ENCODE results near the gene SSBP3.

SSBP3 gene

GRCh38 chr1:54302549-54302948, 103.6 kb downstream of the SSBP3 start:
- DNase-seq = no peak

DNA sequence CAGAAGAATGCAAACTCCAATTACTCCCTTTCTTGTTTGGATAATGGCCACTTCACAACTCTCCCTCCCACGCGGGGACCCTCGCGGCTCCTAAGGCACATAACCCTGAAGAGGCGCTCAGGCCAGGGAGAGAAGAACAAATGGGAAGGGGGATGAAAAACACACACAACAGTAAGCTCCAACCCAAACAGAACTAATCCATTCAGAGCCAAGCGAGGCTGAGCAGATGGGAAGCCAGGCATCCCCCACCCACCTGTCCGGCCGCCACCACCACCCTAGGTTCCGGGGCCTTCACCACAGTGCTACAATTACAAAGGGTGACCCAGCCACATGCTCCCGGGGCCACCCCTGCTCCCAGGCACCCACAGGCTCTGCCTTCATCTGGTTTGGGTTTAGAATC, 104.7 kb downstream of the SSBP3 start:
- no peak for DNase-seq

DNA sequence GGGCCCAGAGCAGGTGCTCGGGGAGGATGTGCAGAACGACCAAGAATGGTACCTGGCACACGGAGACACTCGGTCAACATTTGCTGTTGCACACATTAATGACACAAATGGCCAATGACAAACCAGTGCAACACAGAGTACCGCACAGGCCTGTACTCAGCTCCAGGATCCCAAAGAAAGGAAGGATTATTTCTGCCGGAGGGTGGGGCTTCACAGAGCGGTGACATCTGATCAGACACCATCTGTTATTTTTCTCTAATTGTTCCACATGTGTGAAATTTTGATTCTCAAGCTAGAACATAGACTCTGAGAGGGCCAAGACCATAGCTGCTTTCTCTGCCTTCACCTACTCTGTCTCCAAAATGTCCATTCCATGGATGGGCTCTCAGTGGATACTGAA, 105.8 kb downstream of the SSBP3 start:
- DNase-seq = no peak

DNA sequence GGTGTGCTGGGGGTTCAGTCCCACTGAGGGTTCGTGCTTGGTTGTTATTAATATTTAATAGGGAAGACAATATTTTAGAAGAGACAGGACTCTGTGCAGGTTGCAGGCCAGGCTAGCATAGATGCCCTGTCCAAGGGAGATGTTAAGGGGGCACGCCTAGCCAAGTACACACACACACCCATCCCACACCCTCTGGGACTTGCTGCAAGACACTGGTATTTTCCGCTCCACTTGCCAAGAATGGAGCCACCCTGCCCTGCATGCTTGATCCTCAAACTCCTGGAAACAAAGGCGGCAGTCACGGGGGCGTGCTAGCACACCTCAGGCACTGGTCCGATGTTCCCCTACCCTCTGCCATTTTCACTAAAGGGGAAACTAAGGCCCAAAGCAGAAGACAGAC, 107.2 kb downstream of the SSBP3 start:
- DNase-seq = no peak

- DNase-seq = no peak
Measured at GRCh38 chr1:54298284-54299033, 107.7 kb downstream of the SSBP3 start.

DNA sequence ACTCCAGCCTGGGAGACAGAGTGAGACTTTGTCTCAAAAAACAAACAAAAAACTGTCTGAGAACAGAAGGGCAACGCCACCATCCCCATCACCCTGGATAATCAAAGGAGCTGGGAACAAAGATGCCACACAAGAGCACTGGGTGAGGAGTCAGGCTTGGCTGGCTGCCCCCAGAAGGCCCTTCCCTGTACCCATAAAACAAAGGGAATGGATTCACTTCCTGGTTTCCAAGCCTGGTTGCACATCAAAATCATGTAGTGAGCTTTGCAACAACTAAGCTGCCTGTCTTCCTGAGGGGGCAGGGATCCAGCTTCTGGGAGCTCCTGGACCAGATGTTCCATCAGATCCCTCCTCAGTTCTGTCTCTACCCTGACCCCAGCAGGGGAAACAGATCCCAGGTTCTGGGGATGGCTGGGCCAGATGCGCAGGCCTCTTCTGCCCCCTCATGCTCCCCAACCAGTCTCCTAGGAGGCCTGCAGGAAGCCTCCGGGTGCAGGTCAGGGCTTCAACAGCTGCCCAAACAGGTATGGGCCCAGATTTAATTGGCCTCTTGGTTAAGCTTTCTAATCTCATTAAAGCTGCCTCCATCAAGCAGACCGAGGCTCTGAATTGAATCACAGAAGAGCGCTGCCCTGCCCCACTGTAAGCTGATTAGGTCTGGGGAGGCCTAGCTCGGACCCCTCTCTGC, 108.5 kb downstream of the SSBP3 start:
- DNase-seq = no peak

- no peak for DNase-seq
Measured at GRCh38 chr1:54296666-54297065, 109.5 kb downstream of the SSBP3 start.

GRCh38 chr1:54294887-54295286, 111.3 kb downstream of the SSBP3 start:
- no peak for DNase-seq

DNA sequence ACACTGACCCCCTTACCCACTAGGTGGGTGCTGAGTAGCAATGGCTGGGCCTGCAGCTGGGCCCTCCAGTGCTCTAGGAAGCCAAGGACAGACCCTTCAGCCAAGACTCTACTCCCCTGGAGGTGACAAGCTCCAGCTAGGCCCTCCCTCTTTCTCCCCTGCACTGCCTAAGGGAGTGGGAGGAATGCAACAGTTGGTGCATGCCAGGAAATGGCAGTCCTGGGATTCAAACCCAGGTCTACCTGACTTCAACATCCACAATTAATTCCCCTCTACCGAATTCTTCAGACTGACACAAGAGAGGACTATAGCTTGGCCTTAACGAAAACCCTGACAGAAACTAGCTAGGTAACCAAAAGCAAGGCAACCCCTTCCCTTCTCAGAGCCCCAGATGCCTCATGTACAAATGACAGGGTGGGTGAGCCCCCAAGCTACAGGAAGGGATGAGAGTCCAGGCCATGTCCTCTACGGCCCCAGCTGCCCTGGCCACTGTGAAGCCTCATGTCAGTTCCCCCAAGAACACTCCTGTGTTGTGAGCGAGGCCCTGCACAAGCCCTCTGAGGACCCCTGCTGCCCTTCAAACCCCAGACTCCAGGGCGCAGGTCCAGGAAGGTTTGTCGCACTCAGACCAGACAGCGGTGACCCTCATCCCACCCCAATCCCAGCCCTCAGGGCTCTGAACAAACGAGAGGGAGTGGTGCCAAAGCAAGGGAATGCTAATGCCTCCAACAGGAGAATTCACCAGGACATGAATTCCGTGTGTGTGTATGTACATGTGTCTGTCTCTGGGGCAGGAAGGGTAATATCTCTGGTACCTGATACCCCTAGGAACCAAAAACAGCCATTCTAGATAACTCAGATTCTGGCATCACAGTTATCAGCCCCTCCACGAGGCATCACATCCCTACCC, 113.9 kb downstream of the SSBP3 start:
- DNase-seq = no peak

GRCh38 chr1:54291276-54292001, 114.8 kb downstream of the SSBP3 start:
- DNase-seq = no peak

GRCh38 chr1:54290506-54291184, 115.5 kb downstream of the SSBP3 start:
- no peak for DNase-seq

GRCh38 chr1:54289712-54290233, 116.4 kb downstream of the SSBP3 start:
- DNase-seq = no peak

DNA sequence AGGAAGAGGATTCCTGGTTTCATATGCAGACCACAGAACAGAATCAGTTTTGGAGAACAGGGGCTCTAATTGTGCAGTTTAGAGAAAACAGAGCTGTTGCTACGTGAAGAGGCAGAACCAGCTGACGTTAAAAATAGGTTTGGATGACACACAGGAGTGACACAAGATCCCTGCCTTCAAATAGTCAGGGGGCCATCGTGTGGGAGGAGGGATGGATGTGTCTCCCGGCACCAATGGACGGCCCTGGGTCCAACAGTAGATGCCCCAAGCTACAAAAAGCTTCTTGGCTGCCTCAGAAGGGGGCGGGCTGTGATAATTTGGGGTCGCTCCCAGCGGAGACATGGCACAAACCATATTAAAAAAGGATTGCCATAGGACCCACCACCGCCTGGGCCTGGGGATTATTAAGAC, 118.4 kb downstream of the SSBP3 start:
- no peak for DNase-seq

DNA sequence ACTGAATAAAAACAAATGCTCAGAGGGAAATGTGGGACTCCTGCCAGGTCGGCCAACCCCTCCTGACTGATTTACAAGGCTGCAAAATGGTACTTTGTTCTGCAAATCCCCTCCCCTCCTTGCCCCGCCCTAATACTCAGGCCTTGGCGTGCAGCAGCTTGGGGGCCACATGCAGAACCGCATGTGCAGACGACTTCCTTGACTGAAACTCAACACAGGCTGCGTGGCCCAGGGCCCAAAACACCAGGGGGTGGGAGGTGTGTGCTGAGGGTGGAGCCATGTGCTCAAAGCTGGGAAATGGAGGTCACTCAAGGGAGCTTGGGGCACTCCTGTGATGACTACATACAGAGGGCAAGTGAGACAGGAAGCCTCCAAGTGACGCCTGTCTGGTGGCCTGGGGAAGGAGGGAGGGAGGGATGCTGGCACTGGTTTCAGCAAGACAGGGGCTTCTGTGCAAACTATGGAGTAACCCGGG, 119.0 kb downstream of the SSBP3 start:
- peak; percentile 41 to 57 for DNase-seq

DNA sequence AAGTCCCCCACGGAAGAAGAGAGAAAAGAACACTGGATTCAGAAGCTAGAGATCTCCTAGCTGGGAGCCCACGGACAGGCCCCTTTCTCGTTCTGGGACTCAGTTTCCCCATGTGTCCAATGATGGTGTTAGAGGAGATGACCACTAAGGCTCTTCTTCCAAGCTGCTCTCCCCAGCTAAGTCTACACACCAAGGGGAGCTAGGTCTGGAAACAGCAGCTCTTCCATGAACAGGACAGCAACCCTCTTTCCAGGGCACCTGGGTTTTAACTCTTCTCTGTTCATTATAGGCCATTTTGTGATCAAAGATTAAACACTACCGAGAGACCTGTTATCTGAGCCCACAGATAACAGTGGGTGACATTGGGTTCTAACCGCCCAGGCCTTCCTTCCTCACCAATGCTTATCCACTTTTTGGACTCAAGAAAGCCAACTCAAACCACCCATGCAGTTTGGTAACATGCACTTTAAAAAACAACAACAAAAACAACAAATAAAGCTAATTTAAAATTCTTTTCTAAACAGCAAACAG, 120.3 kb downstream of the SSBP3 start:
- DNase-seq = no peak

DNA sequence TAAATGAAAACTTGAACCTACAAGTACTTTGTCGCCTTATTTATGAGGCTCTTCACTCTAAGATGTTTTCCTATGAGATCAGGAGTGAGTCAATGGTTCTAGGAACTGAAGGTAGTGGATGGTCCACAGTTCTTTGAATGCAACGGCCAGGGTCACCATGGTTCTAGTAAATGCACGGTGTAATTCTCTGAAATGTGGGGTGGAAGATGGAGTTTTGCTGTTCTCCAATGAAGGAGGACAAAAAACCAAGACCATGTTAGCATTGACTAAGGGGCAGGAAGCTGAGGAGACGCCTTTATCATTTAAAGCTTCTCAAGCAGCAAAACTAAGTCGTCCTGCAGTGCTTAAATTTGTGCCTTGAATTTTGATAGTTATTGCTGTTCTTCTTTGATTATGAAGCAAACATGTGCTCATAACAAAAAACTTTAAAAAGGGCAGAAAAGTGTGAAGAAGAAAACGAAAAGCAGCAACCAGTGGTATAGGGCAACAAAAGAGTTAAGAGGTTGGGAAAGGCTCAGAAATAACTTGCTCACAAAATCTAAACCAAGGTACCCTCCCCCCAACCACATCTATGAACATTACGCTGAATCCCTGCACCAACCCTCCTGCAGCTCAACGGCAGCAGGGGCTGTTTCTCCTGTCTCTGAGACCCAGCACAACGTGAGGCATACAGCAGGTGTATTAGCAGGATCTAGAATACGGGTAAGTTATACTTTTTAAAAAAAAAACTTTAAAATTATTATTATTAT, 121.2 kb downstream of the SSBP3 start:
- no peak for DNase-seq

- DNase-seq = no peak
Measured at GRCh38 chr1:54283635-54284385, 122.4 kb downstream of the SSBP3 start.

DNA sequence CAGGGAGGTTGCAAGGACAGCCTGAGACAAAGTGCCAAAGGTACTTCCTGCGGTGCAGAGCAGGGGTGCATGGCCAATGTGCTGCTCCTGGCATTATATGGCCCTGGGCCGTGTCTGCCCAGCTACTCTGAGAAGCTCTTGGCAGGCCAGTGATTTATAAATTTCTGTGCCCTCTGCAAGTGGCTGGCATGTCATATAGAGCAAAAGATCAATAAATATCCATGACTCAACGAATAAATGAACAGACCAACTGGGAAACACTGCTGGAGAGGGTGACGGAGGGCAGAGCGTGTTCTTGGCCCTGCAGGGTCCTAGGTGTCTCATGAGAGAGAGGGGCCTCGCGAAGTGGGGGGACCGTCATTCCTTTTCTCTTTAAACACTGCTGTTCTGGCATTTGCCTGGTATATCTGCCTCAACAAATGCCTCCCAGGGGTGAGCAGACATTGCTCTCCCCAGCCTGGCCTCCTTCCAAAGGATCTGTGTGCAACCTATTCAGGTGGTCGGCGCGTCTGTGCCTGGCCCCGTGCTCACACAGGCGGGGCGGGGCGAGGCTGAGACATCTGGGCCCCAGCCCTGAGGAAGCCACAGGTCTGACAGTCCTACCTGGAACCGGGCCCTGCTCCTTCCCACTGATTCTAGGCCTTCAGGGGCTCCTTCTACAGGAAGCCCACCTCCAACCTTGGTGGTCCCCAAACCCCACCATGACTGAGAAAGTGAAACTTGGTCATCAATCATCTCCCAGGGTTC, 123.9 kb downstream of the SSBP3 start:
- DNase-seq = no peak

DNA sequence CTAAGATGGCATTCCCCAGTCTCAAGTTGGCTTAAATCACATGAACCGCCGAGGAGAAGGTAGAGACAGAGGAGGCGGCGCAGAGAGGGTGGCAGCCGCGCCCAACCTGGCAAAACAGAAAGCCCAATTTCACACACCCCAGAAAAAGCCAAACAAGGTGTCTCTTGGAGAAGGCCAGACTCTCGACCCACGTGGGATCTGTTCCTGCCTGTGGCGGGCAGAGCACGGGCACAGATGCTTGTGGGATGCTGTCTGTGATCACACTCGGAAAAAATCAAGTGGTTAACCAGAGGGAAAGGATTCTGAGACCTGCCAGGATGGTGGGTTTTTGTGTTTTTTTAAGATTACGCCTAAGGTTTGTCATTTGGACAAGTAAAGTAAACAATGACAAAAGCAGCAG, 125.5 kb downstream of the SSBP3 start:
- DNase-seq = no peak

Measured in stimulated activated CD4-positive, alpha-beta T cell treated with anti-CD3 and anti-CD28 coated beads, Interleukin-2, amount 100 ng/mL, for 48 hours (primary cell).